ENCODE results near the gene COPS9. TPM values are rescaled to one million over a fixed set of nuclear protein-coding genes. Genes with fewer than 3 reads are reported as not detected.

Gene COPS9
- total RNA-seq, 1 donor = 73.0 TPM

GRCh38 chr2:240131941-240132650, 4.0 kb downstream of the COPS9 start:
- H3K4me3 ChIP-seq (ENCODE audit: low read depth, low read length) = no peak overlapping the region
- no peak for TF ChIP-seq CTCF (IDR thresholded peaks at IDR 0.05; ENCODE audit: insufficient read depth, low read length)
- DNase-seq (ENCODE audit: low read depth) = no peak

- no peak overlapping the region for H3K4me3 ChIP-seq (ENCODE audit: low read depth, low read length)
- no peak for TF ChIP-seq CTCF (IDR thresholded peaks at IDR 0.05; ENCODE audit: insufficient read depth, low read length)
- no peak for DNase-seq (ENCODE audit: low read depth)
These were observed 4.8 kb downstream of the COPS9 start for GRCh38 chr2:240131296-240131695.

GRCh38 chr2:240130393-240131195, 5.5 kb downstream of the COPS9 start:
- H3K4me3 ChIP-seq (ENCODE audit: low read depth, low read length) = no peak overlapping the region
- no peak for DNase-seq (ENCODE audit: low read depth)
- TF ChIP-seq CTCF (IDR thresholded peaks at IDR 0.05; ENCODE audit: insufficient read depth, low read length) = no peak

GRCh38 chr2:240129731-240130392, 6.2 kb downstream of the COPS9 start:
- no peak overlapping the region for H3K4me3 ChIP-seq (ENCODE audit: low read depth, low read length)
- TF ChIP-seq CTCF (IDR thresholded peaks at IDR 0.05; ENCODE audit: insufficient read depth, low read length) = no peak
- no peak for DNase-seq (ENCODE audit: low read depth)

GRCh38 chr2:240129311-240129710, 6.8 kb downstream of the COPS9 start:
- no peak for TF ChIP-seq CTCF (IDR thresholded peaks at IDR 0.05; ENCODE audit: insufficient read depth, low read length)
- DNase-seq (ENCODE audit: low read depth) = no peak
- H3K4me3 ChIP-seq (ENCODE audit: low read depth, low read length) = no peak overlapping the region

- DNase-seq (ENCODE audit: low read depth) = no peak
- H3K4me3 ChIP-seq (ENCODE audit: low read depth, low read length) = no peak overlapping the region
- TF ChIP-seq CTCF (IDR thresholded peaks at IDR 0.05; ENCODE audit: insufficient read depth, low read length) = no peak
These were observed 7.4 kb downstream of the COPS9 start for GRCh38 chr2:240128608-240129145.
